Measurements from ENCODE around the gene KCNQ1OT1. TPM values are rescaled to one million over a fixed set of nuclear protein-coding genes. Genes with fewer than 3 reads are reported as not detected.

Gene KCNQ1OT1
- total and polyA plus RNA-seq, 7 donors, result 0.01 to 0.56 (median 0.30) TPM

GRCh38 chr11:2581931-2582350, 117.9 kb downstream of the KCNQ1OT1 start:
- Histone ChIP-seq H3K27ac (no peak overlapping the region), H3K36me3 (ENCODE audit: insufficient read depth in 1 of 2, low read depth in 1 of 2) (no peaks in the 10 kb centered on the region), H3K27me3 (ENCODE audit: insufficient read depth in 3 of 3, low read length in 2 of 3) (no peaks in the 10 kb centered on the region), H3K4me3 (no peak overlapping the region), H3K4me1 (no peaks in the 10 kb centered on the region), H3K9me3 (no peaks in the 10 kb centered on the region)
- DNase-seq (peak in 1 of 2 donors; percentile 50), ATAC-seq (no peak)
- TF ChIP-seq, protein P1, sequence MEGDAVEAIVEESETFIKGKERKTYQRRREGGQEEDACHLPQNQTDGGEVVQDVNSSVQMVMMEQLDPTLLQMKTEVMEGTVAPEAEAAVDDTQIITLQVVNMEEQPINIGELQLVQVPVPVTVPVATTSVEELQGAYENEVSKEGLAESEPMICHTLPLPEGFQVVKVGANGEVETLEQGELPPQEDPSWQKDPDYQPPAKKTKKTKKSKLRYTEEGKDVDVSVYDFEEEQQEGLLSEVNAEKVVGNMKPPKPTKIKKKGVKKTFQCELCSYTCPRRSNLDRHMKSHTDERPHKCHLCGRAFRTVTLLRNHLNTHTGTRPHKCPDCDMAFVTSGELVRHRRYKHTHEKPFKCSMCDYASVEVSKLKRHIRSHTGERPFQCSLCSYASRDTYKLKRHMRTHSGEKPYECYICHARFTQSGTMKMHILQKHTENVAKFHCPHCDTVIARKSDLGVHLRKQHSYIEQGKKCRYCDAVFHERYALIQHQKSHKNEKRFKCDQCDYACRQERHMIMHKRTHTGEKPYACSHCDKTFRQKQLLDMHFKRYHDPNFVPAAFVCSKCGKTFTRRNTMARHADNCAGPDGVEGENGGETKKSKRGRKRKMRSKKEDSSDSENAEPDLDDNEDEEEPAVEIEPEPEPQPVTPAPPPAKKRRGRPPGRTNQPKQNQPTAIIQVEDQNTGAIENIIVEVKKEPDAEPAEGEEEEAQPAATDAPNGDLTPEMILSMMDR (IDR thresholded peaks at IDR 0.05), result no peak
- WGBS, 3 donors, result 92 to 94% (median 92%) methylated on average over 23 of the region's 23 CpGs
- intact Hi-C loops (cut with DNase I), result no loop called here

DNA sequence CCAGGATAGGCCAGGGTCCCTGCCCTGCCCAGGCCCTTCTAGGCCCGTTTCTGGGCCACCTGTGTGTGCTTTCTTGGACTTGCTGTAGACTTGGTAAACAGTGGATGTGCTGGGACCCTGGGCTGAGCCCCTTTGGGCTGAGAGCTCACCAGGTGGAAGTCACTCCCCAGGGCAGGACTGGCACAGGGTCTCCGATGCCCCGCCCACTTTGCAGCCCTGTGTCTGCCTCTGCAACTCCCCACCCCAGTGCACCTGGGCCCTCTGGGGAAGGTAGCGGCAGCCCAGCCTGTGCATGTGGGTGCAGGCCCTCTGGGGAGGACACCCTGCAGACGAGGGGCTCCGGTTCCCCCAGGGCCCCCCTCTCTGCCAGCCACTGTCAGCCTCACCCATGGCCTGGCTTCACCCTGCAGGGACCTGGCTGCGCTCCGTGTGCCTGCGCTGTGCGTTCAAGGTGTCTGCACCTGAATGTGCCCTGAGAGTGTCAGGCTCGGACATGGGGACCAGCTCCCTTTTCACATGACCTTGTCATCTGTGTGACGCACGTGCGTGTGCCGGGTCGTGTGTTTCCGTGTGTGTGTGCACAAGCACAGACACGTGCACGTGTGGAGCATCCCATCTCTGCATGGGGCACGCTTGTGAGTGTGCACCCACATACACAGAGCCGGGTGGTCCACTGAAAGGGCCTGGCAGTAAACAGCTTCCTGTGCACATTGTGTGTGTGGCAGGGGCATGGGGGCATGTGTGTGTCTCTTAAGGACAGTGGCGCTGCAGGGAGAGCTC, 118.5 kb downstream of the KCNQ1OT1 start:
- H3K36me3 ChIP-seq (ENCODE audit: insufficient read depth in 1 of 2, low read depth in 1 of 2), result no peaks in the 10 kb centered on the region
- intact Hi-C loops (cut with DNase I), result no loop called here
- WGBS, 3 donors, result 90% methylated on average over 21 to 22 of the region's 22 CpGs
- H3K4me1 ChIP-seq, result no peaks in the 10 kb centered on the region
- H3K9me3 ChIP-seq, result no peaks in the 10 kb centered on the region
- no peak overlapping the region for H3K4me3 ChIP-seq
- ATAC-seq (no peak), DNase-seq (peak; percentile 11 to 48)
- H3K27ac ChIP-seq, result no peak overlapping the region
- H3K27me3 ChIP-seq (ENCODE audit: insufficient read depth in 3 of 3, low read length in 2 of 3), result no peaks in the 10 kb centered on the region
- TF ChIP-seq, protein P1 (IDR thresholded peaks at IDR 0.05), result no peak

DNA sequence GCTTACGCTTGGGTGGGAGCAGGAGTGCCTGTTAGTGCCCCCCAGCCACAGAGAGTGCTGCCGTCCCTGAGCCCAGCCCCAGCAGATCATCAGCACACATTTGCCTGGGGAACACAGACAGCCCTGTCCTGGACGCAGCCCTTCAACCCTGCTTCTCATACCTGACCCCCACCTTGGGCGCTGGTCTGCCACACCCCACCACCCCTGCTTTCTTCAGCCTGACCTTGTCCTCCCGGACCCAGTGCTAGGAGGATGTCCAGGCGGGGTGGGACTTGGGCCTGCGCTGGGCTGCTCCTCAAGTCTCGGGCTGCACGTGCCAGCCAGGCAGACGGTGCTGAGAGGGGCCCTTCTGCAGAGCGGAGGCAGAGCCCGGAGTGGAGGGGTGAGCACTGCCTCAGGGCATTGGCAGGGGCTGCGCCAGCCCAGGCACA, 119.2 kb downstream of the KCNQ1OT1 start:
- H3K27ac ChIP-seq, result no peak overlapping the region
- no peak overlapping the region for H3K4me3 ChIP-seq
- no peaks in the 10 kb centered on the region for H3K4me1 ChIP-seq
- DNase-seq (peak; percentile 9 to 39), ATAC-seq (no peak)
- no peaks in the 10 kb centered on the region for H3K9me3 ChIP-seq
- 82 to 86% (median 85%) methylated on average over 13 of the region's 13 CpGs for WGBS, 3 donors
- no peaks in the 10 kb centered on the region for H3K27me3 ChIP-seq (ENCODE audit: insufficient read depth in 3 of 3, low read length in 2 of 3)
- TF ChIP-seq, protein P1 (IDR thresholded peaks at IDR 0.05), result no peak
- intact Hi-C loops (cut with DNase I), result no loop called here
- no peaks in the 10 kb centered on the region for H3K36me3 ChIP-seq (ENCODE audit: insufficient read depth in 1 of 2, low read depth in 1 of 2)

DNA sequence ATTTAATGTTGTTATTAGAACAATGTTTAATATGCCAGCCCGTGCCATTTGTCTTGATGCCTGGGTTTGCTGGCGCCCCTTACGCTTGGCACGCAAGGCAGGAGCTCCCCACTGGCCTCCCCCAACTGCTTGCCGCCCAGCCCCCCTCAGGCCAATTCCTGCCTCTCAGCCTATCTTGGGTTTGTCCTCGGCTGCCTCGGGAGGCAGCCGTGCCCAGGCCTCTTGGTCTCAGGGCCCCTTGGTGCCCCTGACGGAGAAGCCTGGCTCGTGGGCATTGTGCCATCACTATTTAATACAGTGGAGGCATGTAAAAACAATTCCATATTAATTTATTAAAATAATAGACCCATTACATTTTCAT, 119.8 kb downstream of the KCNQ1OT1 start:
- ATAC-seq, result no peak
- no peak overlapping the region for H3K4me3 ChIP-seq
- H3K4me1 ChIP-seq, result no peaks in the 10 kb centered on the region
- no peaks in the 10 kb centered on the region for H3K27me3 ChIP-seq (ENCODE audit: insufficient read depth in 3 of 3, low read length in 2 of 3)
- DNase-seq, result no peak
- TF ChIP-seq, protein P1 (IDR thresholded peaks at IDR 0.05), result no peak
- H3K27ac ChIP-seq, result no peak overlapping the region
- no peaks in the 10 kb centered on the region for H3K36me3 ChIP-seq (ENCODE audit: insufficient read depth in 1 of 2, low read depth in 1 of 2)
- intact Hi-C loops (cut with DNase I), result no loop called here
- H3K9me3 ChIP-seq, result no peaks in the 10 kb centered on the region
- 69 to 85% (median 82%) methylated on average over 10 of the region's 10 CpGs for WGBS, 3 donors

Data from psoas muscle (tissue), 8 donors.